Lung (tissue), 12 donors: ENCODE measurements around the gene CIC. TPM values are rescaled to one million over a fixed set of nuclear protein-coding genes. Genes with fewer than 3 reads are reported as not detected.

Experiments
- ATAC-seq: fragments of 200-7000 bp; cut with Tn5 transposase; one replicate; pipeline ENCODE4 v1.9.1; 2020; ENCODE audit warnings: moderate number of reproducible peaks; ENCODE audit not compliant: insufficient read depth, low FRiP score
- DNase-seq, 3 donors: peaks; one replicate each; pipeline ENCODE4 v3.0.0-alpha.2; 2013 to 2017
- H3K27ac ChIP-seq, 2 donors: one replicate each; pipeline ENCODE4 v1.5.1; 2013; ENCODE audit warnings: mild to moderate bottlenecking in 2 of 2, moderate library complexity in 2 of 2, control low read depth in 1 of 2, inconsistent platforms in 1 of 2, low read depth in 1 of 2, low read length in 1 of 2
- H3K27me3 ChIP-seq, 3 donors: one replicate each; pipeline ENCODE4 v1.5.1; 2013; ENCODE audit warnings: low read length in 2 of 3; ENCODE audit not compliant: control insufficient read depth in 3 of 3, insufficient read depth in 3 of 3
- H3K36me3 ChIP-seq, 4 donors: one replicate each; pipeline ENCODE4 v1.5.1; 2013; ENCODE audit warnings: low read length in 4 of 4, mild to moderate bottlenecking in 1 of 4, moderate library complexity in 1 of 4; ENCODE audit not compliant: control insufficient read depth in 4 of 4, insufficient read depth in 4 of 4
- H3K4me1 ChIP-seq, 5 donors: one replicate each; pipeline ENCODE4 v1.5.1; 2013; ENCODE audit warnings: low read length in 5 of 5, mild to moderate bottlenecking in 2 of 5, moderate library complexity in 1 of 5; ENCODE audit not compliant: control insufficient read depth in 5 of 5, insufficient read depth in 5 of 5
- H3K4me3 ChIP-seq: one replicate; pipeline ENCODE4 v1.5.1; 2013; ENCODE audit warnings: mild to moderate bottlenecking, control low read depth, moderate library complexity
- H3K9ac ChIP-seq, 2 donors: one replicate each; pipeline ENCODE4 v1.5.1; 2013; ENCODE audit warnings: low read length in 2 of 2, control low read depth in 1 of 2; ENCODE audit not compliant: insufficient read depth in 1 of 2
- H3K9me3 ChIP-seq, 4 donors: one replicate each; pipeline ENCODE4 v1.5.1; 2013; ENCODE audit warnings: low read length in 3 of 4, mild to moderate bottlenecking in 1 of 4, moderate library complexity in 1 of 4; ENCODE audit not compliant: control insufficient read depth in 4 of 4, insufficient read depth in 3 of 4
- WGBS, 2 donors: extraction: QIAGEN DNeasy Blood & Tissue Kit; methylation state at CpG; one replicate each; pipeline ENCODE4 v1.1.7; 2013; 5-methylcytosine and 5-hydroxymethylcytosine counted together
- polyA plus RNA-seq, 2 donors: library from polyadenylated mRNA; stranded (reverse); fragments of 200-250 nt; gene quantifications; one replicate each; pipeline ENCODE4 v1.2.1, GENCODE V29; 2013
- total RNA-seq, 2 donors: library from RNA; depleted of rRNA in 1 of 2; stranded (reverse); fragments of >200 nt in 1 of 2; gene quantifications; one replicate each; pipeline ENCODE4 v1.2.1, GENCODE V29; 2014 to 2021
- TF ChIP-seq, protein P1 (sequence below): IDR thresholded peaks from 2 replicates; pipeline ENCODE4 v1.5.1; 2012; ENCODE audit warnings: mild to moderate bottlenecking; ENCODE audit errors: control extremely low read depth, extremely low read depth
- donor health status: control.
- donor health status: control.
- donor health status: Bipolar disorder and iron deficiency.
- donor health status: healthy.
- donor health status: DM: yes; HTN: yes; CAD: no.

Gene CIC
- total and polyA plus RNA-seq, 4 donors, result 31.2 to 84.5 (median 40.6) TPM

DNA sequence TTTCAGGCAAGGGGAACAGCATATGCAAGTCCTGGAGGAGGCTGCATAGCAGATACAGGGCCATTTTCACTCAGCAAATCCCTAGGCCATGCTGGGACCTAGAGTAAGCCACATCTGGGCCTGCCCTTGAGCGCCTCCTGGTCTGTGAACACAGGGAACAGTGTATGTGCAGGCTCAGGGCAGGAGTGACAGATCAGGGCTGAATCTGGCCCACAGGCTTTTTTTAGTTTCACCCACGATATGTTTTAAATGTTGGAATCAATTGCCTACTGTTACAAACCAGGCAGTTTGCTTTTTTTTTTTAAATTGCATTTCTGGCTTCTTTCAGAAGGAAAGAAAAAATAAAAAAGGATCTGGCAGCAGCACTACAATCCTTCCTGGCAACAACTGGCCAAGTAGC, 42.6 kb downstream of the CIC start:
- no peak overlapping the region for H3K9ac ChIP-seq
- H3K9me3 ChIP-seq, result no peaks in the 10 kb centered on the region
- ATAC-seq (no peak), DNase-seq (peak in 1 of 3 donors; percentile 35)
- WGBS, 2 donors, result 80 to 83% methylated on average over 2 of the region's 2 CpGs
- no peaks in the 10 kb centered on the region for H3K36me3 ChIP-seq
- H3K4me3 ChIP-seq, result no peak overlapping the region
- H3K27ac ChIP-seq, result no peak overlapping the region
- TF ChIP-seq, protein P1, sequence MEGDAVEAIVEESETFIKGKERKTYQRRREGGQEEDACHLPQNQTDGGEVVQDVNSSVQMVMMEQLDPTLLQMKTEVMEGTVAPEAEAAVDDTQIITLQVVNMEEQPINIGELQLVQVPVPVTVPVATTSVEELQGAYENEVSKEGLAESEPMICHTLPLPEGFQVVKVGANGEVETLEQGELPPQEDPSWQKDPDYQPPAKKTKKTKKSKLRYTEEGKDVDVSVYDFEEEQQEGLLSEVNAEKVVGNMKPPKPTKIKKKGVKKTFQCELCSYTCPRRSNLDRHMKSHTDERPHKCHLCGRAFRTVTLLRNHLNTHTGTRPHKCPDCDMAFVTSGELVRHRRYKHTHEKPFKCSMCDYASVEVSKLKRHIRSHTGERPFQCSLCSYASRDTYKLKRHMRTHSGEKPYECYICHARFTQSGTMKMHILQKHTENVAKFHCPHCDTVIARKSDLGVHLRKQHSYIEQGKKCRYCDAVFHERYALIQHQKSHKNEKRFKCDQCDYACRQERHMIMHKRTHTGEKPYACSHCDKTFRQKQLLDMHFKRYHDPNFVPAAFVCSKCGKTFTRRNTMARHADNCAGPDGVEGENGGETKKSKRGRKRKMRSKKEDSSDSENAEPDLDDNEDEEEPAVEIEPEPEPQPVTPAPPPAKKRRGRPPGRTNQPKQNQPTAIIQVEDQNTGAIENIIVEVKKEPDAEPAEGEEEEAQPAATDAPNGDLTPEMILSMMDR, result no peak
- H3K4me1 ChIP-seq, result peaks cover 0 to 4% (median 0%) of the 10 kb centered on the region in 5 donors
- H3K27me3 ChIP-seq, result peaks cover 0 to 15% (median 7%) of the 10 kb centered on the region in 3 donors

DNA sequence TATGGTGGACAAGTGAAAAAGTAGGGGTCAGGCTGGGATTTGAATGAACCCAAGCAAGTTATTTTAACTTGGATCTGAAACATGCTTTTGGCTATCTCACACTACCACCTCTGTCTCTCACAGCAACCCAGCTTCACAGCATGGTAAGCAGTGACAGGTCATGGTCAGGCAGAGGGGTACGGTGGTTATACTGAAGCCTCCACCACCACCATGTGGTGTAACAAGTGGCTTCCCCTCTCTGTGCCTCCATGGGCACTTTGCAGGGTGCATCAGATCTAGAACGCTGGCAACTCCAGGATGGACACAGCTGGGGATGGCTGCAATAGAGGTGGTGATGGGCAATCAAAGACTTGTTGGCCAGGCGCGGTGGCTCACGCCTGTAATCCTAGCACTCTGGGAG, 43.3 kb downstream of the CIC start:
- 82 to 85% methylated on average over 5 of the region's 5 CpGs for WGBS, 2 donors
- no peak for DNase-seq
- Histone ChIP-seq H3K4me3 (no peak overlapping the region), H3K27ac (no peak overlapping the region), H3K36me3 (no peaks in the 10 kb centered on the region), H3K27me3 (peaks cover 0 to 20% (median 7%) of the 10 kb centered on the region in 3 donors), H3K9me3 (no peaks in the 10 kb centered on the region), H3K4me1 (peaks cover 0 to 7% (median 4%) of the 10 kb centered on the region in 5 donors), H3K9ac (no peak overlapping the region)
- ATAC-seq, result no peak
- TF ChIP-seq, protein P1, result no peak

DNA sequence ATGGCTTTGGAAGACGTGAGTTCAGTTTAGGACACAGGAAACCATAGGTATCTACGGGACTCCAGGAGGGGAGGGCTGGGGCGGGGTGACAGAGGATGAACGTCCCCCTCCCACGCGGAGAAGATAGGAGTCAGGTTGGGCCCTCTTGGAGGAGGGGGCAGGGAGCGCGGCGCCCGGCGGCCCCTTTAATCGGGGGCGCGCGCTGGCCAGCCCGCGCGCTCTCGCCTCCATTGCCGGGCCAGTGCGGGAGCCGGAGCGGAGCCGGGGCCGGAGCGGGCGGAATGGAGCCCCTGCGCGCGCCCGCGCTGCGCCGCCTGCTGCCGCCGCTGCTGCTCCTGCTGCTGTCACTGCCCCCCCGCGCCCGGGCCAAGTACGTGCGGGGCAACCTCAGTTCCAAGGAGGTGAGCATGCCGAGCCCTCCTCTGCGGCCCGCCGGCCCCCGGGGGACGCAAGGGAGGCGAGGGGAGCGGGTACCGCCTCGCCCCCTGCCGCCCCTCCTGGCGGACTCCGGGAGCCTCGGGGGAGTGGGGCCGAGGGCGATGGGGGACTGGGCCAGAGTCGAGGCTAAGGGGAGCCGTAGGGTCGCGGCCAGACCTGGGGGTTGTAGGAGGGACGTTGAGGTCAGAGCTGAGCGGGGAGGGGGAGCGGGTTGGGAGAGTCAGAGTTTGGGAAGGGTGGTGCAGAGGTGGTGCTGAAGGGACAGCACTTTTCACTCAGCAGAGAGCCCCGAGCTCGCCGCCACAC, 44.2 kb downstream of the CIC start, which contains the start of gene TMEM145:
Gene TMEM145 (plus strand): TSS at position 214 of the 744 bp plus-strand sequence. CDS start 68 bp downstream, at position 282.
- Histone ChIP-seq H3K27me3 (peaks cover 0 to 20% (median 7%) of the 10 kb centered on the region in 3 donors), H3K27ac (no peak within 1 kb of the TSS), H3K4me3 (no peak within 1 kb of the TSS), H3K9me3 (no peaks in the 10 kb centered on the region), H3K9ac (no peak within 1 kb of the TSS), H3K36me3 (no peaks in the 10 kb centered on the region), H3K4me1 (peaks cover 0 to 7% (median 4%) of the 10 kb centered on the region in 5 donors)
- TF ChIP-seq, protein P1, result no peak
- ATAC-seq (peak; percentile 59), DNase-seq (peak; percentile 57 to 72 (median 60))
- WGBS, 2 donors, result 1% methylated on average over 59 to 67 of the region's 67 CpGs
